ENCODE results near the gene TGFB1. TPM values are rescaled to one million over a fixed set of nuclear protein-coding genes. Genes with fewer than 3 reads are reported as not detected.

Gene TGFB1
- total and polyA plus RNA-seq, 9 of the 15 experiments (the other 6 are each of a cell fraction or from before 2014, with no cell fraction given), result 0.24 to 159 (median 17.2) TPM

GRCh38 chr19:41310033-41310831 lies 43.5 kb downstream of the TGFB1 start, which contains the start of gene CCDC97 (continued):
- peak; percentile 73; the same call in 1 of the 2 replicates for TF ChIP-seq ZNF609 (CRISPR knock-in tag; IDR thresholded peaks at IDR 0.05; ENCODE audit: borderline replicate concordance)
- TF ChIP-seq ESRRA (IDR thresholded peaks at IDR 0.05; ENCODE audit: borderline replicate concordance, low read depth), result peak; percentile 90
- no peak for TF ChIP-seq RAD21 (CRISPR knock-in tag; conservative IDR thresholded peaks at IDR 0.05 in 1 of 2, IDR thresholded peaks at IDR 0.05 in 1 of 2)
- no peak for TF ChIP-seq ZNF592 (IDR thresholded peaks at IDR 0.05)
- TF ChIP-seq YY1 (IDR thresholded peaks at IDR 0.05; ENCODE audit: borderline replicate concordance in 1 of 3, control insufficient read depth in 1 of 3, extremely low read depth in 1 of 3, insufficient read depth in 3 of 3, insufficient read length in 1 of 3, insufficient replicate concordance in 2 of 3, low read depth in 1 of 3, low read length in 2 of 3), result peak in 2 of 3 experiments; percentile 49 to 66
- peak; percentile 33; the same call in 1 of the 2 replicates for TF ChIP-seq ZNF197 (CRISPR knock-in tag; IDR thresholded peaks at IDR 0.05; ENCODE audit: low read depth)
- TF ChIP-seq ZNF444 (CRISPR knock-in tag; IDR thresholded peaks at IDR 0.05), result no peak
- no peak for TF ChIP-seq DEAF1 (CRISPR knock-in tag; IDR thresholded peaks at IDR 0.05)
- TF ChIP-seq MTA1 (IDR thresholded peaks at IDR 0.05; ENCODE audit: borderline replicate concordance), result peak; percentile 88
- TF ChIP-seq ZNF277 (CRISPR knock-in tag; IDR thresholded peaks at IDR 0.05; ENCODE audit: borderline replicate concordance), result no peak; the same call in 1 of the 2 replicates
- TF ChIP-seq ZNF589 (CRISPR knock-in tag; IDR thresholded peaks at IDR 0.05; ENCODE audit: low read depth), result 0 out of 2 replicates have a peak, but pooled peaks have one; percentile 42
